ENCODE data around the gene ADM2. TPM values are rescaled to one million over a fixed set of nuclear protein-coding genes. Genes with fewer than 3 reads are reported as not detected.

ADM2 gene
- total and polyA plus RNA-seq, 2 of the 13 experiments (the other 11 are each of a cell fraction or from before 2014, with no cell fraction given) = 1.2 to 3.0 TPM

GRCh38 chr22:50529897-50530579 is 48.7 kb downstream of the ADM2 start, which contains the start of gene TYMP (continued):
- TF ChIP-seq PRMT3 (CRISPR knock-in tag; IDR thresholded peaks at IDR 0.05; ENCODE audit: borderline replicate concordance, low read depth) (no peak), KMT2B (CRISPR knock-in tag; IDR thresholded peaks at IDR 0.05) (no peak), ZNF224 (CRISPR knock-in tag; IDR thresholded peaks at IDR 0.05) (no peak), ZNF615 (CRISPR knock-in tag; IDR thresholded peaks at IDR 0.05; ENCODE audit: borderline replicate concordance) (no peak), MIER2 (CRISPR knock-in tag; IDR thresholded peaks at IDR 0.05) (no peak), BATF2 (CRISPR knock-in tag; IDR thresholded peaks at IDR 0.05) (no peak; the same call in 1 of the 2 replicates), ZNF234 (CRISPR knock-in tag; conservative IDR thresholded peaks at IDR 0.05) (peak; percentile 35), RBM22 (optimal IDR thresholded peaks at IDR 0.05; ENCODE audit: low read length) (no peak), SIX1 (CRISPR knock-in tag; IDR thresholded peaks at IDR 0.05; ENCODE audit: borderline replicate concordance) (no peak), RNF219 (CRISPR knock-in tag; IDR thresholded peaks at IDR 0.05) (no peak), HIVEP1 (CRISPR knock-in tag; IDR thresholded peaks at IDR 0.05) (peak; percentile 31; the same call in 1 of the 2 replicates), FOXO4 (CRISPR knock-in tag; conservative IDR thresholded peaks at IDR 0.05) (no peak), THAP8 (CRISPR knock-in tag; IDR thresholded peaks at IDR 0.05; ENCODE audit: borderline replicate concordance) (no peak), RBAK (CRISPR knock-in tag; IDR thresholded peaks at IDR 0.05) (no peak), ZFP41 (CRISPR knock-in tag; IDR thresholded peaks at IDR 0.05; ENCODE audit: borderline replicate concordance) (no peak), ETS1 (CRISPR knock-in tag; IDR thresholded peaks at IDR 0.05) (no peak; the same call in 1 of the 2 replicates), NCOA5 (CRISPR knock-in tag; IDR thresholded peaks at IDR 0.05) (no peak), GTF3A (CRISPR knock-in tag; conservative IDR thresholded peaks at IDR 0.05) (no peak; the same call in 1 of the 2 replicates), ZMAT5 (CRISPR knock-in tag; IDR thresholded peaks at IDR 0.05; ENCODE audit: borderline replicate concordance, low read depth) (no peak), HOXD1 (CRISPR knock-in tag; IDR thresholded peaks at IDR 0.05) (0 out of 2 replicates have a peak, but pooled peaks have one; percentile 36), ZNF180 (CRISPR knock-in tag; IDR thresholded peaks at IDR 0.05; ENCODE audit: borderline replicate concordance, low read depth) (no peak), KDM4B (CRISPR knock-in tag; IDR thresholded peaks at IDR 0.05) (peak; percentile 71; the same call in 1 of the 2 replicates), ZNF547 (CRISPR knock-in tag; IDR thresholded peaks at IDR 0.05) (no peak; the same call in 1 of the 2 replicates), ZNF33A (CRISPR knock-in tag; IDR thresholded peaks at IDR 0.05; ENCODE audit: borderline replicate concordance) (0 out of 2 replicates have a peak, but pooled peaks have one; percentile 12)

Measured in HepG2 (cell line).